Measurements from ENCODE around the gene NTRK2.

NTRK2 gene

GRCh38 chr9:84785792-84786547 is 116.4 kb downstream of the NTRK2 start:
- DNase-seq: no peak

- no peak for DNase-seq
These were observed 119.4 kb downstream of the NTRK2 start for GRCh38 chr9:84788803-84789462.

GRCh38 chr9:84789463-84789830 is 119.9 kb downstream of the NTRK2 start:
- no peak for DNase-seq

GRCh38 chr9:84791643-84792042 is 122.1 kb downstream of the NTRK2 start:
- DNase-seq: no peak

- DNase-seq: no peak
These were observed 123.7 kb downstream of the NTRK2 start for GRCh38 chr9:84793251-84793650.

GRCh38 chr9:84794981-84795637 is 125.6 kb downstream of the NTRK2 start:
- no peak for DNase-seq

GRCh38 chr9:84796404-84796803 is 126.9 kb downstream of the NTRK2 start:
- no peak for DNase-seq

GRCh38 chr9:84799251-84799650 is 129.7 kb downstream of the NTRK2 start:
- DNase-seq: no peak

GRCh38 chr9:84804951-84805694 is 135.6 kb downstream of the NTRK2 start:
- no peak for DNase-seq

- no peak for DNase-seq
These were observed 137.9 kb downstream of the NTRK2 start for GRCh38 chr9:84807431-84807830.

GRCh38 chr9:84807870-84808390 is 138.4 kb downstream of the NTRK2 start:
- no peak for DNase-seq

GRCh38 chr9:84808416-84808815 is 138.9 kb downstream of the NTRK2 start:
- DNase-seq: no peak

- no peak for DNase-seq
These were observed 141.7 kb downstream of the NTRK2 start for GRCh38 chr9:84811072-84811750.

GRCh38 chr9:84811751-84812074 is 142.2 kb downstream of the NTRK2 start:
- DNase-seq: no peak

GRCh38 chr9:84812355-84812754 is 142.8 kb downstream of the NTRK2 start:
- DNase-seq: no peak

GRCh38 chr9:84812847-84813246 is 143.3 kb downstream of the NTRK2 start:
- DNase-seq: no peak

- DNase-seq: no peak
These were observed 146.0 kb downstream of the NTRK2 start for GRCh38 chr9:84815554-84815953.

- DNase-seq: no peak
These were observed 147.5 kb downstream of the NTRK2 start for GRCh38 chr9:84817038-84817437.

- DNase-seq: no peak
These were observed 149.3 kb downstream of the NTRK2 start for GRCh38 chr9:84818791-84819190.

GRCh38 chr9:84819491-84819991 is 150.0 kb downstream of the NTRK2 start:
- DNase-seq: no peak

GRCh38 chr9:84821431-84821830 is 151.9 kb downstream of the NTRK2 start:
- no peak for DNase-seq

- no peak for DNase-seq
These were observed 153.2 kb downstream of the NTRK2 start for GRCh38 chr9:84822589-84823233.

Measured in stimulated activated CD4-positive, alpha-beta T cell treated with anti-CD3 and anti-CD28 coated beads, Interleukin-15, amount 100 ng/mL, for 24 hours (primary cell).